Skeletal muscle tissue (tissue), 4 donors: Measurements from ENCODE around the gene CRIM1. TPM values are rescaled to one million over a fixed set of nuclear protein-coding genes. Genes with fewer than 3 reads are reported as not detected.
A peak's percentile ranks its signal among the peaks of the same experiment; 100 is the strongest.
"Not testable (repeated sequence)": the region's sequence is repeated elsewhere in the genome, so short reads cannot be mapped to it uniquely, and the experiment has no call there.

ENCODE experiments used
- H3K27ac ChIP-seq: one replicate; pipeline ENCODE4 v1.7.0; 2013; ENCODE audit warnings: mild to moderate bottlenecking, low read depth, low read length, inconsistent platforms
- H3K27me3 ChIP-seq, 3 donors: one replicate each; pipeline ENCODE4 v1.7.0; 2013; ENCODE audit warnings: low read length in 3 of 3; ENCODE audit not compliant: control insufficient read depth in 3 of 3, insufficient read depth in 3 of 3
- H3K36me3 ChIP-seq, 3 donors: one replicate each; pipeline ENCODE4 v1.7.0; 2013; ENCODE audit warnings: low read length in 3 of 3; ENCODE audit not compliant: control insufficient read depth in 3 of 3, insufficient read depth in 3 of 3
- H3K4me1 ChIP-seq, 3 donors: one replicate each; pipeline ENCODE4 v1.7.0; 2013; ENCODE audit warnings: low read length in 3 of 3, mild to moderate bottlenecking in 3 of 3; ENCODE audit not compliant: control insufficient read depth in 3 of 3, insufficient read depth in 3 of 3
- H3K4me3 ChIP-seq, 3 donors: one replicate each; pipeline ENCODE4 v1.7.0; 2013; ENCODE audit warnings: low read length in 3 of 3
- H3K9ac ChIP-seq, 3 donors: one replicate each; pipeline ENCODE4 v1.7.0; 2013; ENCODE audit warnings: low read length in 3 of 3, mild to moderate bottlenecking in 3 of 3, moderate library complexity in 2 of 3, low read depth in 1 of 3
- H3K9me3 ChIP-seq, 3 donors: one replicate each; pipeline ENCODE4 v1.7.0; 2013; ENCODE audit warnings: low read length in 3 of 3; ENCODE audit not compliant: control insufficient read depth in 3 of 3
- total RNA-seq: library from RNA; depleted of rRNA; stranded (reverse); fragments of >200 nt; gene quantifications from one replicate; pipeline ENCODE4 v1.2.3, GENCODE V29; 2014
- donor health status: Osteomylitis.

CRIM1 gene
- total RNA-seq, 1 donor from 2014 or later: 44.9 TPM

DNA sequence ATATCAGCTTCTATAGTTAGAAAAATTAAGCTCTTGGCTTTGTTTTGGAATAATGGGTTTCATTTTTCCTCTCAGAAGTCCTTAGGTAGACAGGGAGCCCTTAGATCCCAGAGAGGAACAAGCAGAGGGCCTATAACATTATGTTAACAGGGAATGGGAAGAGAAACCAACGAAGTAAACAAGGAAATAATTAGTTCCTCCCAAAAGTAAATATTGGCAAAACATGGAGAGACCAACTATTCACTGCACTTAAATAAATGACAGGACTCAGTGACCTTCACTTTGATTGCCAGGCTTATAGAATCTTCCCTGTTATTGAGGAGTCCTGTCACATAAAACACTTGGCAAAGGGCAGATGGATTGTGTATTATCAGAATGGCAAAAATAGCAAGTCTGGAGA is 5.3 kb downstream of the CRIM1 start:
- H3K4me3 ChIP-seq: no peak overlapping the region
- H3K27ac ChIP-seq: no peak overlapping the region
- no peaks in the 10 kb centered on the region for H3K36me3 ChIP-seq
- H3K27me3 ChIP-seq: no peaks in the 10 kb centered on the region
- H3K9ac ChIP-seq: no peak overlapping the region
- peaks cover 43 to 58% (median 51%) of the 10 kb centered on the region in 3 donors for H3K4me1 ChIP-seq
- no peaks in the 10 kb centered on the region for H3K9me3 ChIP-seq

DNA sequence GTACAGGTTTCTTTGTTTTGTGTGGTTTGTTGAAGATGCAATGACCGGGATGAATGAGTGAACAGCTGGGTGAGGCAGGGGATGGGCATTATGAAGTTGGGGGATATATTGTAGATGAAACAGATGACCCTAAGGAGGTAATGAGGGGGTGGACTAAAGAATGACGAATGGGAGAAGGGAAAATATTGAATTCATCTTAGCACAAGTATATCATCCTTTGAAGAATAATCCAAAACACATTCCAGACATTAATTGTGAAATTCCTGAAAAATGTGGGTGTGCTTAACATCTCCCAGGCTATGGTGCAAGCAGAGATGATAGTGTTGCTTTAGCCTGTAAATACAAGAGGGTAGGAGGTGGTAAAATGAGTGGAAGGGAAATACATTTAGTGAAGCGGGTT is 5.8 kb downstream of the CRIM1 start:
- H3K4me3 ChIP-seq: no peak overlapping the region
- peaks cover 44 to 63% (median 56%) of the 10 kb centered on the region in 3 donors for H3K4me1 ChIP-seq
- no peak overlapping the region for H3K27ac ChIP-seq
- no peaks in the 10 kb centered on the region for H3K9me3 ChIP-seq
- H3K36me3 ChIP-seq: no peaks in the 10 kb centered on the region
- no peak overlapping the region for H3K9ac ChIP-seq
- H3K27me3 ChIP-seq: no peaks in the 10 kb centered on the region

DNA sequence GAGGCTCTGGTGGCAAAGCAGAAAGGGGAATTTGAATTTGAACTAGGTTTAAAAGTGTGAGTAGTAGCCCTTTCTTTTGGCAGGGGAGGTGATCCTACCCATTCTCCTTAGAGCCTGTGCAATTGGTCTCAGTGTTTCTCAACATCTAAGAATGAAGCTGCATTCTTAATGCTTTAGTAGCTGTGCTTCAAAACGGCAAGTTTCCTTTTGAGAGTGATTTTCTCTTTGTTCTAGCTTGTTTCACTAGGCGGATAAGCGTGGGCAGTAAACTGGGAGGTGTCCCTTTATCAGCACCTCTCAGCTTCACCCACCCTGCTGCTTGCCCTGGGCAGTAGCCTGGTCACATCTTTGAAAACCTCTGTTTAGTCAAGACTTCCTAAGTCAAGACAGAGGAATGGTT is 6.7 kb downstream of the CRIM1 start:
- no peaks in the 10 kb centered on the region for H3K9me3 ChIP-seq
- H3K4me1 ChIP-seq: peaks cover 50 to 68% (median 65%) of the 10 kb centered on the region in 3 donors
- H3K9ac ChIP-seq: no peak overlapping the region
- no peaks in the 10 kb centered on the region for H3K36me3 ChIP-seq
- H3K27ac ChIP-seq: no peak overlapping the region
- H3K4me3 ChIP-seq: no peak overlapping the region
- H3K27me3 ChIP-seq: no peaks in the 10 kb centered on the region

DNA sequence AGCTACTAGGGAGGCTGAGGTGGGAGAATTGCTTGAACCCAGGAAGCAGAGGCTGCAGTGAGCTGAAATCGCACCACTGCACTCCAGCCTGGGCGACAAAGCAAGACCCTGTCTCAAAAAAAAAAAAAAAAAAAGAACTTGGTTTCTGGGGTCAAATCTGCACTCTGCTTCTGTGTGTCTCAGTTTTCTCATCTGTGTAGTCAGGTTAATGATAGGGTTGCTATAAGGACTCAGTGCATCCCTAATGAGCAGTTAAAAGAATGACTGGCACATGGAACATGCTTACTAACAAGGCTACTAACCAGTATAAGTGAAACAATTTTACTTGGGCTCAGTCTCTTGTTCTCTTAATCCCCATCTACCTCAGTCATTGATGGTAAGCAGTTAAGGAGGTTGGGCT is 7.5 kb downstream of the CRIM1 start:
- H3K4me1 ChIP-seq: peaks cover 57 to 69% (median 65%) of the 10 kb centered on the region in 3 donors
- not testable (repeated sequence) for H3K27ac ChIP-seq

DNA sequence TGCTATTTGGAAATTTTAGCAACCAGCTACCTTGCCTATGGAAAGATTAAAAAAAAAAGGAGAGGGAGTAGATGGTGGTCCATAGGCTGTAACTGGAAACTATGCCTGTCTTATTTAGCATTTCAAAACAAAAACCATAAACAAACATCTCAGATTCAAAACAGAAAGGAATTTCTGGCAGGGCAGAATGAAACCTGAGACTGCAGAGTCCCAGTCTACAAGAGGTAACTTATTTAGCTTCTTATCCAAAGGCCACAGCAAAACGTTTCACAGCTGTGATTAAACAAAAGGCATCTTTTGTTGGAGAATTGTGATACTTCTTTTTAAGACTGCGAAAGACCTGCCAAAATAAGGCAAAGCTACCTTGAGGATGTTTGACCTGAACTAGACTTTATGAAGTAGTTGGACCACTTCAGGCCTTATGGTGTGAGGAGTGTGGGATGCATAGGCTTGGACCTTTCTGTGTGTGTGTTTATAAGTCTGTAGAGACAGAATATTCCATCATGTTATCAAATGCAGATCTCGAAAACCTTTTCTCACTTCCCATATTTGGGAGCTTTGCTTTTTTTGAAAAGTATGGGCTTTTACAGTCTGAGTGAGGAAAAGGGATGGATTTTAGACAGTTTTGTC is 11.0 kb downstream of the CRIM1 start:
- H3K36me3 ChIP-seq: peaks cover 0 to 3% (median 0%) of the 10 kb centered on the region in 3 donors
- peaks cover 60 to 76% (median 70%) of the 10 kb centered on the region in 3 donors for H3K4me1 ChIP-seq
- H3K4me3 ChIP-seq: peak overlapping the region in 2 of 3 donors; percentile 13 to 16
- peak overlapping the region in 2 of 3 donors; percentile 23 to 39 for H3K9ac ChIP-seq
- H3K27ac ChIP-seq: peak overlapping the region; percentile 14
- no peaks in the 10 kb centered on the region for H3K27me3 ChIP-seq
- no peaks in the 10 kb centered on the region for H3K9me3 ChIP-seq

More for the DNA sequence above, 7.5 kb downstream of the CRIM1 start:
- H3K27me3 ChIP-seq, H3K36me3 ChIP-seq, H3K9me3 ChIP-seq, H3K9ac ChIP-seq, H3K4me3 ChIP-seq: not testable (repeated sequence)

DNA sequence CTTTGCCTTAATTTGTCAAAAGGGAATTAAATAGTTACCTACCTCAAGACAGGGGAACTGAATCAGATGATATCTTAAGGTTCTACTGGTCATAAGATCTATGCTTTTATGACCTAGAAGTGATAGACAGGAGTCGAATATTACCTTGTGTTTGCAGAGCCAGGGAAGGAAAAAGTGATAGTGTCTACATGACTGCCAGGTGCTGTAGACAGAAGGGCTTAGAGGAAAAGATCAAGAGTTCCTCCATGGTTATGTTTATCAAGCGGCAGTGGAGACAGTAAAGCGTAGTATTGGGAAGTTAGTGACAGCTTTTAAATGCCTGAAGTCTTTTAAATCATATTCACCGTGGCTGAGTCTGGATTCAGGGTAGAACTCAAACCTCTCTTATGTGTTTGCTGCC is 11.9 kb downstream of the CRIM1 start:
- peak overlapping the region in 1 of 3 donors; percentile 33 for H3K9ac ChIP-seq
- peak overlapping the region; percentile 14 for H3K27ac ChIP-seq
- H3K9me3 ChIP-seq: no peaks in the 10 kb centered on the region
- H3K36me3 ChIP-seq: peaks cover 0 to 3% (median 0%) of the 10 kb centered on the region in 3 donors
- no peaks in the 10 kb centered on the region for H3K27me3 ChIP-seq
- H3K4me3 ChIP-seq: peak overlapping the region in 2 of 3 donors; percentile 39 to 41
- peaks cover 61 to 76% (median 68%) of the 10 kb centered on the region in 3 donors for H3K4me1 ChIP-seq

DNA sequence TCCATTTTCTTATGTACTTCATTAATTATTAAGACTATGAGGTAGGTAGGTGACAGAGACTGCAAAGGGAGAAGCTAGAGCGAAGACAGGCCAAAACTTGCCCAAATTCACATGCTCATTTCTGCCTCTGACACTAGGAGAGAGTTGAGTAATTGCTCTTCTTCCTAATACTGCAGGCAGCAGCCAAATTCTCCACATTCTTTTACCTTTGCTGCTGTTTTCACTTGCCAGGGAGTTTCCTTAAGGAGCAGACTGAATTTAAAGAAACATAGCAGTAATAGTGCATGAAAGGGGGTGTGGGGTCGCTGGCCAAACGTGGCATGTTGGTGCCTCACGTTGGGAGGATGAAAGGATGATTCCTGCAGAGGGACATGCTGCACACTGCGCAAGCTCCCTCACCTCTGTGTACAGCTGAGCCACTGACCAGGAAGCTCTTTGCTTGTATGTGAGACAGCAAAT is 12.3 kb downstream of the CRIM1 start:
- Histone ChIP-seq H3K27ac (peak overlapping the region; percentile 14), H3K4me1 (peaks cover 63 to 75% (median 73%) of the 10 kb centered on the region in 3 donors), H3K9ac (peak overlapping the region in 2 of 3 donors; percentile 32 to 33), H3K9me3 (no peaks in the 10 kb centered on the region), H3K36me3 (peaks cover 0 to 3% (median 0%) of the 10 kb centered on the region in 3 donors), H3K4me3 (peak overlapping the region; percentile 24 to 41 (median 39)), H3K27me3 (no peaks in the 10 kb centered on the region)

DNA sequence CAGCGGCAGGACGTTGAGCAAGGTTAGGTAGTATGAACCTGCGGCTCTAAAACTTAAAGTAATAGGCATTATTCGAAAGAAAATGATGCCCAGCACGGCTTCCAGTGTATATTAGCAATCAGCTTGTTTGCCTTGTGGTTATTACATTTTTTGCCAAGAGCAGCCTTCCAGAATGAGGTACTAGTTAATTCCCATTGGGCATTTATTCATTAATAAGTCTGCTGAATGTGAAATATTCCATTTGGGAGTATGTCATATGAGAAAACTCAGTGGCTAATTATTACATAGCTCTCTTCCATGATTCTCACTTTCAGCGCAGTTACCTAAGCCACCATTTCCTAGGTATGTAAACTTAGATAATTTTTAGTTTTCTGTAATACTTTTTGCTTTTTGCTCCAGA is 12.9 kb downstream of the CRIM1 start:
- Histone ChIP-seq H3K9ac (peak overlapping the region in 1 of 3 donors; percentile 32), H3K9me3 (no peaks in the 10 kb centered on the region), H3K36me3 (peaks cover 0 to 3% (median 0%) of the 10 kb centered on the region in 3 donors), H3K27me3 (no peaks in the 10 kb centered on the region), H3K4me3 (peak overlapping the region in 2 of 3 donors; percentile 24 to 41), H3K27ac (peak overlapping the region; percentile 14), H3K4me1 (peaks cover 68 to 80% (median 78%) of the 10 kb centered on the region in 3 donors)

DNA sequence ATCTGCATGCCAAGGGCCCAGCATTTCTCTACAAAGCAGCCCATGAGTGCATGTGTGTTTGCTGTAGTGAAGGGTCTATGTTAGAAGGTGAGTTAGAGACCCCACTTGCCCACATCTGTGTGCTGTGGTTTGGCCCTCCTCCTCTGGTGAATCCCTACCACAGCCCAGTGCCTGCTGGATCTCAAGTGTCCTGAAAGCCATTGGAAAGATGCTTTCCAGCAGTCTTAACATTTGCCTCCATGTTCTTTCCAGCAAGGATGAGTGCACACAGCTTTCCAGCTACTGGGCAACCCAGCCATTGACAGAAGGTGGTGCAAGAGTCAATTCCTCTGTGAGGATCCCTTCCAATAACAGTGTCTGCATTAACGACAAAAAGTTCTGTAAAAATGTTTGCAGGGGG is 13.6 kb downstream of the CRIM1 start:
- no peak overlapping the region for H3K27ac ChIP-seq
- H3K4me3 ChIP-seq: no peak overlapping the region

DNA sequence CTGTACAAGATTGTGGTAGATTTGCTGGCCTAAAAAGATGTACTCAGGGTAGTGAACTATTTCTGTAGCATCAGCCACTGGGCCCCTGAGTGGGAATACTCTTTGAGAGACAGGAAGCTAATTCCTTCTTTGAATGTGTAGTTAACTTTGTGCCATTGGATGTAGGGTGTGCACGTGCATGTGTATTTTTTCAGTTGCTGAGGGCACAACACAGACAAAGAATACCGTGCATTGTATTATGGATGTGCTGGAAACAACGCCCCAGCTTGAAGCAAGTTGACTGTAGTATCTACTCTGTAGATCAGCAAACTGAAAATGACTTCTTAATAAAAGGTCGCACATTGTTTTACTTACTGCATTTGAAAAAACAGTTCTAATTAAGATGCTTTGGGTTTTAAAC is 14.1 kb downstream of the CRIM1 start:
- no peak overlapping the region for H3K27ac ChIP-seq
- peaks cover 66 to 83% (median 81%) of the 10 kb centered on the region in 3 donors for H3K4me1 ChIP-seq
- no peaks in the 10 kb centered on the region for H3K9me3 ChIP-seq
- no peak overlapping the region for H3K4me3 ChIP-seq
- peaks cover 0 to 3% (median 0%) of the 10 kb centered on the region in 3 donors for H3K36me3 ChIP-seq
- H3K9ac ChIP-seq: no peak overlapping the region
- H3K27me3 ChIP-seq: no peaks in the 10 kb centered on the region

More for the DNA sequence above, 13.6 kb downstream of the CRIM1 start:
- no peaks in the 10 kb centered on the region for H3K27me3 ChIP-seq
- no peaks in the 10 kb centered on the region for H3K9me3 ChIP-seq
- H3K9ac ChIP-seq: no peak overlapping the region
- peaks cover 70 to 83% (median 81%) of the 10 kb centered on the region in 3 donors for H3K4me1 ChIP-seq
- peaks cover 0 to 3% (median 0%) of the 10 kb centered on the region in 3 donors for H3K36me3 ChIP-seq
